ENCODE measurements around the gene CCDC6.
"Not testable (repeated sequence)": the region's sequence is repeated elsewhere in the genome, so short reads cannot be mapped to it uniquely, and the experiment has no call there.

The CCDC6 gene

GRCh38 chr10:59805014-59805413 is 101.3 kb downstream of the CCDC6 start:
- DNase-seq: peak; percentile 77

- no peak for DNase-seq
These were observed 102.1 kb downstream of the CCDC6 start for GRCh38 chr10:59804220-59804619.

- no peak for DNase-seq
These were observed 102.6 kb downstream of the CCDC6 start for GRCh38 chr10:59803714-59804113.

GRCh38 chr10:59801171-59801570 is 105.2 kb downstream of the CCDC6 start:
- DNase-seq: no peak

GRCh38 chr10:59799421-59799820 is 106.9 kb downstream of the CCDC6 start:
- no peak for DNase-seq

GRCh38 chr10:59793919-59794318 is 112.4 kb downstream of the CCDC6 start:
- DNase-seq: no peak

GRCh38 chr10:59792812-59793211 is 113.5 kb downstream of the CCDC6 start:
- no peak for DNase-seq

- no peak for DNase-seq
These were observed 114.8 kb downstream of the CCDC6 start for GRCh38 chr10:59791601-59792000.

GRCh38 chr10:59790080-59790479 is 116.3 kb downstream of the CCDC6 start:
- DNase-seq: not testable (repeated sequence)

GRCh38 chr10:59788914-59789313 is 117.4 kb downstream of the CCDC6 start:
- DNase-seq: not testable (repeated sequence)

GRCh38 chr10:59787032-59787431 is 119.3 kb downstream of the CCDC6 start:
- DNase-seq: not testable (repeated sequence)

- DNase-seq: not testable (repeated sequence)
These were observed 120.9 kb downstream of the CCDC6 start for GRCh38 chr10:59785476-59785875.

- no peak for DNase-seq
These were observed 124.8 kb downstream of the CCDC6 start for GRCh38 chr10:59781511-59781910.

GRCh38 chr10:59779756-59780533 is 126.4 kb downstream of the CCDC6 start:
- no peak for DNase-seq

GRCh38 chr10:59774451-59774850 is 131.9 kb downstream of the CCDC6 start:
- DNase-seq: no peak

- DNase-seq: no peak
These were observed 133.3 kb downstream of the CCDC6 start for GRCh38 chr10:59773088-59773487.

GRCh38 chr10:59771162-59771807 is 135.1 kb downstream of the CCDC6 start:
- no peak for DNase-seq

GRCh38 chr10:59770689-59771088 is 135.7 kb downstream of the CCDC6 start:
- DNase-seq: no peak

- DNase-seq: no peak
These were observed 143.9 kb downstream of the CCDC6 start for GRCh38 chr10:59762505-59762904.

GRCh38 chr10:59757966-59758365 is 148.4 kb downstream of the CCDC6 start:
- no peak for DNase-seq

GRCh38 chr10:59754951-59755350 is 151.4 kb downstream of the CCDC6 start:
- no peak for DNase-seq

GRCh38 chr10:59753267-59753666 is 153.1 kb downstream of the CCDC6 start, which contains the start of gene MRLN:
TSS of gene MRLN (minus strand) at chr10:59753455.
- no peak for DNase-seq

GRCh38 chr10:59752278-59752940 is 153.9 kb downstream of the CCDC6 start:
- no peak for DNase-seq
